Duodenal mucosa (tissue), 2 donors: ENCODE results near the gene GPR137C.

ENCODE experiments used
- H3K27ac ChIP-seq: one replicate; pipeline ENCODE4 v1.7.0; 2013; ENCODE audit warnings: low read depth, low read length
- H3K27me3 ChIP-seq, 2 donors: one replicate each; pipeline ENCODE4 v1.7.0; 2013; ENCODE audit warnings: low read length in 2 of 2, control low read depth in 1 of 2; ENCODE audit not compliant: insufficient read depth in 2 of 2, control insufficient read depth in 1 of 2
- H3K36me3 ChIP-seq, 2 donors: one replicate each; pipeline ENCODE4 v1.7.0; 2013; ENCODE audit warnings: low read length in 2 of 2, control low read depth in 1 of 2; ENCODE audit not compliant: insufficient read depth in 2 of 2, control insufficient read depth in 1 of 2
- H3K4me1 ChIP-seq, 2 donors: one replicate each; pipeline ENCODE4 v1.7.0; 2013; ENCODE audit warnings: low read length in 2 of 2, control low read depth in 1 of 2; ENCODE audit not compliant: insufficient read depth in 2 of 2, control insufficient read depth in 1 of 2
- H3K4me3 ChIP-seq, 2 donors: one replicate each; pipeline ENCODE4 v1.7.0; 2013; ENCODE audit warnings: low read length in 2 of 2, low read depth in 1 of 2
- H3K9ac ChIP-seq, 2 donors: one replicate each; pipeline ENCODE4 v1.7.0; 2013; ENCODE audit warnings: low read length in 2 of 2, low read depth in 1 of 2
- H3K9me3 ChIP-seq, 2 donors: one replicate each; pipeline ENCODE4 v1.7.0; 2013; ENCODE audit warnings: low read length in 2 of 2, control low read depth in 1 of 2; ENCODE audit not compliant: control insufficient read depth in 1 of 2

The GPR137C gene

GRCh38 chr14:52607061-52607460 lies 54.4 kb downstream of the GPR137C start:
- Histone ChIP-seq H3K9ac (no peak overlapping the region), H3K27ac (no peak overlapping the region), H3K27me3 (no peaks in the 10 kb centered on the region), H3K4me1 (no peaks in the 10 kb centered on the region), H3K9me3 (no peaks in the 10 kb centered on the region), H3K4me3 (no peak overlapping the region), H3K36me3 (no peaks in the 10 kb centered on the region)

DNA sequence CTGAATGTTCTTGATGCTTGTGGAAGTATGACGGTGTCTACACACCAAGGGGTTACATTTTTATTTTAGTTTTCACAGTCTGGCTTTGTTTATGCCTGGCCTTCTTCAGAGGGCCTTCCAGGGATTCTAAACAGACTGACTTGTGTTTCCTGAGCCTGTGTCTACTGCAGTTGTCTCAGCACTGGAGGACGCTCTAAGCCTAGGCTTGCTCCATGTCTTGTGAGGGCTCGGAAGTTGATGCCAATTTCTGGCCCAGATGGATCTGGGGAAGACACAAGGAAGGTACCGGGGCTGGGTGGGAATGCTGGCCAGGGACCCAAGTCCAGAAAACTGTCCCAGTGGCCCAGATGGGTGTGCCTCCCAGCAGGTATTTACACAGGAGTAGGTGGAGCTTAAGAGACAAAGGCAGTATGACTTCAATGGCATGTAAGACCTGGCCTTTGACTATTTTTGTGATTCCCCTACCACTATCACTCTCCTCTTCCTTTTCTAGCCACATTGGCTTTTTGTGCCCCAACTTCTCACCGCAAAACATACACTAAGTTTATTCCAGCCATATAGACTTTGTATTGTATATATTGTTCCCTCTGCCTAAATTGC lies 56.9 kb downstream of the GPR137C start:
- no peaks in the 10 kb centered on the region for H3K36me3 ChIP-seq
- no peaks in the 10 kb centered on the region for H3K27me3 ChIP-seq
- no peaks in the 10 kb centered on the region for H3K9me3 ChIP-seq
- no peak overlapping the region for H3K9ac ChIP-seq
- no peak overlapping the region for H3K27ac ChIP-seq
- no peaks in the 10 kb centered on the region for H3K4me1 ChIP-seq
- no peak overlapping the region for H3K4me3 ChIP-seq

DNA sequence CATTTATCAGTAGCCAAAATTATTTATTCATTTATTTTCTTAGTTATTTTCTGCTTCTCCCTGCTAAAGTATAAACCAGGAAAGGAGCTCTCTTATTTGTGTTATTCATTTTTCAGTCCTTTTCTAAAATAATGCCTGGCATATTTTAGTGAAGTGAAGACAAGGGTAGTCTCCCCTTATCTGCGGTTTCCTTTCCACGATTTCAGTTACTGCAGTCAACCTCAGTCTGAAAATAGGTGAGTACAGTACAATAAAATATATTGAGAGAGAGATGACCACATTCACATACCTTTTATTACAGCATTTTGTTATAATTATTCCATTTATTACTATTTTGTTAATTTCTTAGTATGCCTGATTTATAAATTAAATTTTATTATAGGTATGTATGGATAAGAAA lies 57.6 kb downstream of the GPR137C start:
- Histone ChIP-seq H3K27me3 (no peaks in the 10 kb centered on the region), H3K9ac (no peak overlapping the region), H3K9me3 (no peaks in the 10 kb centered on the region), H3K4me1 (no peaks in the 10 kb centered on the region), H3K36me3 (no peaks in the 10 kb centered on the region), H3K27ac (no peak overlapping the region), H3K4me3 (no peak overlapping the region)

- no peaks in the 10 kb centered on the region for H3K9me3 ChIP-seq
- no peaks in the 10 kb centered on the region for H3K27me3 ChIP-seq
- no peaks in the 10 kb centered on the region for H3K36me3 ChIP-seq
- no peak overlapping the region for H3K27ac ChIP-seq
- H3K4me3 ChIP-seq, result no peak overlapping the region
- no peaks in the 10 kb centered on the region for H3K4me1 ChIP-seq
- H3K9ac ChIP-seq, result no peak overlapping the region
Observed at GRCh38 chr14:52618602-52619001, 66.0 kb downstream of the GPR137C start.

GRCh38 chr14:52619687-52620086 lies 67.1 kb downstream of the GPR137C start:
- no peak overlapping the region for H3K27ac ChIP-seq
- no peaks in the 10 kb centered on the region for H3K4me1 ChIP-seq
- no peaks in the 10 kb centered on the region for H3K9me3 ChIP-seq
- H3K36me3 ChIP-seq, result no peaks in the 10 kb centered on the region
- no peak overlapping the region for H3K9ac ChIP-seq
- no peaks in the 10 kb centered on the region for H3K27me3 ChIP-seq
- no peak overlapping the region for H3K4me3 ChIP-seq

DNA sequence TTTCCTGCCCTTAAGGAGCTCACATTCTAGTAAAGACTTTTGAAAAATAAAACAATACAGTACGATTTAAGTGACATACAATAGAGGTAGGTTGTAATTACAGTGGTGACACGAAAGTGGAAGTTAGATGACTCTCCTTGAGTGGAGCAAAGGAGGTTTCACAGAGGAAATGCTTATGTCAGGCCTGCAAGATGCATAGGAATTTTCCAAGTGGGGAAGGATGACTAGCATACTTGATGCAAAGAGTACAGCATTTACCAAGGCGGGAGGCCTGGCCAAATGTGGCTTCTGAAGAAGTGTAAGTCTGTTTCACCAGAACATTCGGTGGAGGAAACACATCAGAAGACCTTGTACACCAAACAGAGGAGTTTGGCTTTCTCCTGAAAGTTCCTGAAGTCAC lies 87.5 kb downstream of the GPR137C start:
- Histone ChIP-seq H3K27me3 (no peaks in the 10 kb centered on the region), H3K4me3 (no peak overlapping the region), H3K27ac (no peak overlapping the region), H3K4me1 (no peaks in the 10 kb centered on the region), H3K9me3 (no peaks in the 10 kb centered on the region), H3K9ac (no peak overlapping the region), H3K36me3 (peaks cover 15 to 24% of the 10 kb centered on the region in 2 donors)

DNA sequence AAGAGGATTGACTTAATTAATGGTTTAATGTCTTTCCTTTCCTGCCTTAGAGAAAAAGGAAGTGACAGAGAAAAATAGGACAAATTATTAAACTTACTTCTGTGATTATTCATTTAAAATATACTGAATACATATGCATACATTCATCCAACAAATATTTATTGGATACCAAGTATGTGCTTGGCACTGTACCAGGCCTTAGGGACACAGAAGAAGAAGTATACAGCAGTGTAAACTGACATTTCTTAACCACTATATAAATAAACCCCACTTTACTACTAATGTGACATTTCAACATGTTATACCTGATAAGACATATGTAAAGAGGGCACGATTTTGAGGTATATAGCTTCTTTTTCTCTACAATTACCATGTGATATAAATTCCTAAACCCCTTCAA lies 89.1 kb downstream of the GPR137C start:
- H3K27me3 ChIP-seq, result no peaks in the 10 kb centered on the region
- H3K9me3 ChIP-seq, result no peaks in the 10 kb centered on the region
- no peaks in the 10 kb centered on the region for H3K4me1 ChIP-seq
- no peak overlapping the region for H3K4me3 ChIP-seq
- peaks cover 15 to 34% of the 10 kb centered on the region in 2 donors for H3K36me3 ChIP-seq
- H3K9ac ChIP-seq, result no peak overlapping the region
- H3K27ac ChIP-seq, result no peak overlapping the region

GRCh38 chr14:52649511-52649910 lies 96.9 kb downstream of the GPR137C start:
- H3K27ac ChIP-seq, result no peak overlapping the region
- H3K4me1 ChIP-seq, result no peaks in the 10 kb centered on the region

GRCh38 chr14:52650774-52651173 lies 98.1 kb downstream of the GPR137C start:
- peaks cover 0 to 44% of the 10 kb centered on the region in 2 donors for H3K36me3 ChIP-seq
- H3K4me1 ChIP-seq, result no peaks in the 10 kb centered on the region
- H3K27ac ChIP-seq, result no peak overlapping the region
- no peak overlapping the region for H3K4me3 ChIP-seq
- H3K27me3 ChIP-seq, result no peaks in the 10 kb centered on the region
- no peaks in the 10 kb centered on the region for H3K9me3 ChIP-seq
- no peak overlapping the region for H3K9ac ChIP-seq

More at GRCh38 chr14:52649511-52649910, 96.9 kb downstream of the GPR137C start:
- Histone ChIP-seq H3K4me3 (no peak overlapping the region), H3K9ac (no peak overlapping the region), H3K27me3 (no peaks in the 10 kb centered on the region), H3K36me3 (peaks cover 0 to 50% of the 10 kb centered on the region in 2 donors), H3K9me3 (no peaks in the 10 kb centered on the region)

- Histone ChIP-seq H3K4me3 (no peak overlapping the region), H3K27me3 (no peaks in the 10 kb centered on the region), H3K9ac (no peak overlapping the region), H3K27ac (no peak overlapping the region), H3K4me1 (no peaks in the 10 kb centered on the region), H3K36me3 (peaks cover 3 to 28% of the 10 kb centered on the region in 2 donors), H3K9me3 (no peaks in the 10 kb centered on the region)
Observed at GRCh38 chr14:52656905-52657304, 104.3 kb downstream of the GPR137C start.

DNA sequence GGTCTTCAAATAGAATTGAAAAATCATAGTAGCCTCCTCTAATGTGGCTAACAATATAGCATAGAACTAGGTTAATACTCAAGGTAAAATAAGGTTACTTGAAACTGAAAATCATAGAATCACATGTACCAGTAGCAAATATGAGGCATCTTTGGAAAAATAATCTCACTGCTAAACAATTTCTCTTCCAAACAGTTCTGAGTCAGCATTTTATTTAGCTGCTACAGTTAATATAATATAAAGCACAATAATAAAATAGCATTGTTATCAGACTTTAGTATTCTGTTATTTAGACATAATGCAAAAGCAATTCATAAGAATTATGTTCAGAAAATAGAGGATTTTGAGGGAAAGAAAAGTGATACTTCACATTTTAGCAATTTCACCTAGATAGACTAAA lies 107.7 kb downstream of the GPR137C start:
- no peaks in the 10 kb centered on the region for H3K27me3 ChIP-seq
- H3K4me1 ChIP-seq, result no peaks in the 10 kb centered on the region
- H3K9ac ChIP-seq, result no peak overlapping the region
- no peak overlapping the region for H3K27ac ChIP-seq
- H3K9me3 ChIP-seq, result no peaks in the 10 kb centered on the region
- peaks cover 3 to 21% of the 10 kb centered on the region in 2 donors for H3K36me3 ChIP-seq
- no peak overlapping the region for H3K4me3 ChIP-seq
